ENCODE results near the gene PTPN1.

GRCh38 chr20:50595433-50595895, 85.3 kb downstream of the PTPN1 start:
- TF ChIP-seq, protein P1, sequence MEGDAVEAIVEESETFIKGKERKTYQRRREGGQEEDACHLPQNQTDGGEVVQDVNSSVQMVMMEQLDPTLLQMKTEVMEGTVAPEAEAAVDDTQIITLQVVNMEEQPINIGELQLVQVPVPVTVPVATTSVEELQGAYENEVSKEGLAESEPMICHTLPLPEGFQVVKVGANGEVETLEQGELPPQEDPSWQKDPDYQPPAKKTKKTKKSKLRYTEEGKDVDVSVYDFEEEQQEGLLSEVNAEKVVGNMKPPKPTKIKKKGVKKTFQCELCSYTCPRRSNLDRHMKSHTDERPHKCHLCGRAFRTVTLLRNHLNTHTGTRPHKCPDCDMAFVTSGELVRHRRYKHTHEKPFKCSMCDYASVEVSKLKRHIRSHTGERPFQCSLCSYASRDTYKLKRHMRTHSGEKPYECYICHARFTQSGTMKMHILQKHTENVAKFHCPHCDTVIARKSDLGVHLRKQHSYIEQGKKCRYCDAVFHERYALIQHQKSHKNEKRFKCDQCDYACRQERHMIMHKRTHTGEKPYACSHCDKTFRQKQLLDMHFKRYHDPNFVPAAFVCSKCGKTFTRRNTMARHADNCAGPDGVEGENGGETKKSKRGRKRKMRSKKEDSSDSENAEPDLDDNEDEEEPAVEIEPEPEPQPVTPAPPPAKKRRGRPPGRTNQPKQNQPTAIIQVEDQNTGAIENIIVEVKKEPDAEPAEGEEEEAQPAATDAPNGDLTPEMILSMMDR (IDR thresholded peaks at IDR 0.05; ENCODE audit: low read depth, low read length, missing input control), result no peak
- TF ChIP-seq YY1 (IDR thresholded peaks at IDR 0.05), result no peak
- TF ChIP-seq REST (IDR thresholded peaks at IDR 0.05), result no peak
- TF ChIP-seq TAF1 (conservative IDR thresholded peaks at IDR 0.05), result no peak
- no peak for TF ChIP-seq SP1 (IDR thresholded peaks at IDR 0.05)
- TF ChIP-seq MAX (IDR thresholded peaks at IDR 0.05), result no peak
- TF ChIP-seq EGR1 (IDR thresholded peaks at IDR 0.05; ENCODE audit: low read depth in 2 of 2), result no peak
- TF ChIP-seq, protein P2, sequence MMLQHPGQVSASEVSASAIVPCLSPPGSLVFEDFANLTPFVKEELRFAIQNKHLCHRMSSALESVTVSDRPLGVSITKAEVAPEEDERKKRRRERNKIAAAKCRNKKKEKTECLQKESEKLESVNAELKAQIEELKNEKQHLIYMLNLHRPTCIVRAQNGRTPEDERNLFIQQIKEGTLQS (IDR thresholded peaks at IDR 0.05), result no peak
- no peak for TF ChIP-seq FOXA1 (IDR thresholded peaks at IDR 0.05)
- no peak for TF ChIP-seq ZBTB33 (IDR thresholded peaks at IDR 0.05)
- no peak for TF ChIP-seq RAD21 (IDR thresholded peaks at IDR 0.05)
- no peak for TF ChIP-seq JUND (IDR thresholded peaks at IDR 0.05)
- TF ChIP-seq GABPA (IDR thresholded peaks at IDR 0.05 in 1 of 2, conservative IDR thresholded peaks at IDR 0.05 in 1 of 2), result no peak
